ENCODE data around the gene ZBTB14. TPM values are rescaled to one million over a fixed set of nuclear protein-coding genes. Genes with fewer than 3 reads are reported as not detected.
A peak's percentile ranks its signal among the peaks of the same experiment; 100 is the strongest.

Gene ZBTB14
- total RNA-seq, 1 donor from 2014 or later = 13.3 TPM

GRCh38 chr18:5303636-5304035 is 8.1 kb upstream of the ZBTB14 start:
- Histone ChIP-seq H3K4me1 (no peaks in the 10 kb centered on the region), H3K36me3 (no peaks in the 10 kb centered on the region), H3K4me3 (no peak overlapping the region), H3K27me3 (ENCODE audit: low read depth) (peaks cover 10% of the 10 kb centered on the region), H3K9me3 (no peaks in the 10 kb centered on the region), H3K27ac (no peak overlapping the region)
- ATAC-seq (no peak), DNase-seq (no peak)
- TF ChIP-seq CTCF (IDR thresholded peaks at IDR 0.05) = no peak
- intact Hi-C loops (cut with DNase I) = no loop called here

DNA sequence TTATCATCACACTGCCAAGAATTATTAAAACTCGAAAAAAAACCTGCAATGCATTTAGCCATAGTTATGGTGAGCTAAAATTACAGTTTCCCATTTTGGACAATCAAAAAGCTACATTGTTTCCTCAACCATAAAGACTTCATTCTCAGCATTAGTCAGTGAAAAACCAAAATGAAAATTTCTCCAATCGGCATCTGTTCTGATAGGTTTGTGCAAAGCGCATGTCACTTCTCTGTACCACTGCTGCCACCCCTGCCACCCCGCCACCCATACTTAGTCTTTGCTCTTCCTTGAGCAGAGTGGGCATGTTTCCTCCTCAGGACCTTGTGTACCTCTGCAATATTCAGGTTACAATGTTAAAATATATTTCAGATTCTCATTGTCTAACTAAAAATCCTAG is 7.1 kb upstream of the ZBTB14 start:
- no peaks in the 10 kb centered on the region for H3K9me3 ChIP-seq
- no peak for ATAC-seq
- no peak overlapping the region for H3K4me3 ChIP-seq
- no peaks in the 10 kb centered on the region for H3K4me1 ChIP-seq
- intact Hi-C loops (cut with DNase I) = no loop called here
- H3K36me3 ChIP-seq = no peaks in the 10 kb centered on the region
- H3K27me3 ChIP-seq (ENCODE audit: low read depth) = peaks cover 10% of the 10 kb centered on the region
- no peak overlapping the region for H3K27ac ChIP-seq
- DNase-seq = no peak
- no peak for TF ChIP-seq CTCF (IDR thresholded peaks at IDR 0.05)

- ATAC-seq = no peak
- DNase-seq = no peak
- no peak for TF ChIP-seq CTCF (IDR thresholded peaks at IDR 0.05)
- H3K9me3 ChIP-seq = no peaks in the 10 kb centered on the region
- intact Hi-C loops (cut with DNase I) = no loop called here
- no peak overlapping the region for H3K4me3 ChIP-seq
- peaks cover 10% of the 10 kb centered on the region for H3K27me3 ChIP-seq (ENCODE audit: low read depth)
- no peaks in the 10 kb centered on the region for H3K36me3 ChIP-seq
- no peaks in the 10 kb centered on the region for H3K4me1 ChIP-seq
- H3K27ac ChIP-seq = no peak overlapping the region
Observed at GRCh38 chr18:5300476-5301010, 5.0 kb upstream of the ZBTB14 start.

DNA sequence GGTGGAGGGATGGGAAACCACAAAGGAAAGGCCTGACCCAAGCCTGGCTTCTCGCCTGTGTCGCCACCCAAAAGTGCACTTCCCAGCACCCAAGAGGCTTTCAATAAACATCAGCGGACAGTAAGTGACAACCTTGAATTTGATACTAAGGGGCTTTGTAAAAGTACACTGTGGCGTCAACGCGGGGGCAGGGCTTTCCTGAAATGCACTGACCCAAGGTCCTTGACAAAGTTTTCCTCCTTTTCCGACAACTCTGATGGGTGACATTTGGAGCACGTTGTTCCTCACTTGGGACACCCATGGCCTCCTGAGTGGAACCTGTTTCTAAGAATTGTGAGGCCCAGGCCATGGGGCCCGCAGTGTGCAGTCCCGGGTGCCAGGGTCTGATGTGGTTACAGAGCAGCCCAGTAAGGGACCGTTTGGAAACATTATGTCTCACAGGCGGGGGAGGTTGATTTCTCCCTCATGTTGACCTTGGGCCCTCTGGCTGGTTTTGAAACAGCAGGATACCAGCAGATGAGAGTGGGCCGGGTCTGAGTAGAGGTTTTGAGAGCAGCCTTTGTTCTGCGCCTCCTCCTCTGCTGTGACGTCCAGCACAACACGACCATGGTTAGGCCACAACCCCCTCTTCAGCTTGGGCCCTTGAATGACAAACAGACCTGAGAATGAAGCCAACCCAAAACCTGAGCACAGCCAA is 2.8 kb upstream of the ZBTB14 start:
- Histone ChIP-seq H3K27ac (no peak overlapping the region), H3K36me3 (no peaks in the 10 kb centered on the region), H3K27me3 (ENCODE audit: low read depth) (peaks cover 10% of the 10 kb centered on the region), H3K4me3 (no peak overlapping the region), H3K4me1 (peaks cover 10% of the 10 kb centered on the region), H3K9me3 (no peaks in the 10 kb centered on the region)
- DNase-seq (no peak), ATAC-seq (no peak)
- TF ChIP-seq CTCF (IDR thresholded peaks at IDR 0.05) = no peak
- intact Hi-C loops (cut with DNase I) = no loop called here

GRCh38 chr18:5297597-5297996 is 2.1 kb upstream of the ZBTB14 start:
- intact Hi-C loops (cut with DNase I) = no loop called here
- Histone ChIP-seq H3K27me3 (ENCODE audit: low read depth) (peaks cover 10% of the 10 kb centered on the region), H3K27ac (peak overlapping the region; percentile 97), H3K4me3 (no peak overlapping the region), H3K4me1 (peaks cover 12% of the 10 kb centered on the region), H3K9me3 (no peaks in the 10 kb centered on the region), H3K36me3 (no peaks in the 10 kb centered on the region)
- no peak for TF ChIP-seq CTCF (IDR thresholded peaks at IDR 0.05)
- ATAC-seq = no peak
- DNase-seq = no peak
